Mesenchymal stem cell (in vitro differentiated cells and primary cell): ENCODE measurements around the gene CCL22.

Experiments
- DNase-seq: peaks from one replicate; pipeline ENCODE4 v3.0.0-alpha.2; 2013
- H2AFZ ChIP-seq: one replicate; pipeline ENCODE4 v1.6.1; 2013; ENCODE audit warnings: low read depth, mild to moderate bottlenecking, control low read depth, inconsistent platforms, low read length, moderate library complexity
- H2AK5ac ChIP-seq: 2 replicates; pipeline ENCODE4 v1.6.1; 2013; ENCODE audit warnings: low read length, moderate library complexity, mild to moderate bottlenecking, inconsistent platforms; ENCODE audit not compliant: severe bottlenecking
- H2BK120ac ChIP-seq: one replicate; pipeline ENCODE4 v1.6.1; 2013; ENCODE audit warnings: low read depth, mild to moderate bottlenecking, inconsistent platforms, low read length, moderate library complexity
- H2BK12ac ChIP-seq, 2 experiments: one replicate each; pipeline ENCODE4 v1.6.1; 2013; ENCODE audit warnings: inconsistent platforms in 2 of 2, low read length in 2 of 2, mild to moderate bottlenecking in 2 of 2, moderate library complexity in 2 of 2, control low read depth in 1 of 2
- H2BK15ac ChIP-seq: one replicate; pipeline ENCODE4 v1.6.1; 2013; ENCODE audit warnings: mild to moderate bottlenecking, low read depth, inconsistent platforms; ENCODE audit not compliant: poor library complexity, severe bottlenecking
- H2BK5ac ChIP-seq: 2 replicates; pipeline ENCODE4 v1.6.1; 2013; ENCODE audit warnings: low read depth, mild to moderate bottlenecking, low read length, control low read depth, inconsistent platforms; ENCODE audit not compliant: poor library complexity, severe bottlenecking
- H3K14ac ChIP-seq, 2 experiments: one replicate each; pipeline ENCODE4 v1.6.1; 2013; ENCODE audit warnings: inconsistent platforms in 2 of 2, low read length in 2 of 2, control low read depth in 1 of 2, mild to moderate bottlenecking in 1 of 2, moderate library complexity in 1 of 2
- H3K18ac ChIP-seq, 2 experiments: one replicate each; pipeline ENCODE4 v1.6.1; 2013; ENCODE audit warnings: inconsistent platforms in 2 of 2, low read length in 2 of 2, control low read depth in 1 of 2, low read depth in 1 of 2, mild to moderate bottlenecking in 1 of 2
- H3K23ac ChIP-seq, 2 experiments: one replicate each; pipeline ENCODE4 v1.6.1; 2013; ENCODE audit warnings: inconsistent platforms in 2 of 2, low read length in 2 of 2, mild to moderate bottlenecking in 2 of 2, moderate library complexity in 2 of 2, control low read depth in 1 of 2
- H3K27ac ChIP-seq: 2 replicates; pipeline ENCODE4 v1.5.1; 2013; ENCODE audit warnings: mild to moderate bottlenecking, moderate library complexity, low read length, control low read depth, inconsistent platforms; ENCODE audit not compliant: poor library complexity, severe bottlenecking
- H3K27me3 ChIP-seq, 2 experiments: 2 replicates each; pipeline versions ENCODE4 v1.6.1 to v1.7.0; 2013; ENCODE audit warnings: low read length in 2 of 2, mild to moderate bottlenecking in 2 of 2, moderate library complexity in 2 of 2, control low read depth in 1 of 2, inconsistent platforms in 1 of 2; ENCODE audit not compliant: control insufficient read depth in 1 of 2, insufficient read depth in 1 of 2
- H3K36me3 ChIP-seq, 2 experiments: 2 replicates each; pipeline versions ENCODE4 v1.6.1 to v1.7.0; 2013; ENCODE audit warnings: low read length in 2 of 2, control low read depth in 1 of 2, inconsistent platforms in 1 of 2, low read depth in 1 of 2, mild to moderate bottlenecking in 1 of 2; ENCODE audit not compliant: insufficient read depth in 2 of 2, control insufficient read depth in 1 of 2
- H3K4ac ChIP-seq, 2 experiments: one replicate each; pipeline ENCODE4 v1.6.1; 2013; ENCODE audit warnings: inconsistent platforms in 2 of 2, low read length in 2 of 2, mild to moderate bottlenecking in 2 of 2, moderate library complexity in 2 of 2, control low read depth in 1 of 2, low read depth in 1 of 2
- H3K4me1 ChIP-seq: 2 replicates; pipeline ENCODE4 v1.6.1; 2013; ENCODE audit warnings: low read depth, low read length, control low read depth; ENCODE audit not compliant: control insufficient read depth, insufficient read depth
- H3K4me2 ChIP-seq: 2 replicates; pipeline ENCODE4 v1.6.1; 2013; ENCODE audit warnings: low read length, mild to moderate bottlenecking, inconsistent platforms; ENCODE audit not compliant: poor library complexity, severe bottlenecking
- H3K4me3 ChIP-seq, 2 experiments: 2 replicates each; pipeline versions ENCODE4 v1.5.1 to v1.7.0; 2013; ENCODE audit warnings: low read length in 2 of 2, mild to moderate bottlenecking in 2 of 2, control low read depth in 1 of 2, low read depth in 1 of 2; ENCODE audit not compliant: insufficient read depth in 1 of 2
- H3K79me1 ChIP-seq: replicated peaks from 2 replicates; pipeline ENCODE4 v1.6.1; 2013; ENCODE audit warnings: mild to moderate bottlenecking, control low read depth, low read length, inconsistent platforms; ENCODE audit not compliant: poor library complexity, severe bottlenecking
- H3K9ac ChIP-seq: 2 replicates; pipeline ENCODE4 v1.7.0; 2013; ENCODE audit warnings: mild to moderate bottlenecking, low read length, moderate library complexity
- H3K9me3 ChIP-seq: 2 replicates; pipeline ENCODE4 v1.7.0; 2013; ENCODE audit warnings: mild to moderate bottlenecking, low read length; ENCODE audit not compliant: control insufficient read depth
- H4K8ac ChIP-seq: one replicate; pipeline ENCODE4 v1.6.1; 2013; ENCODE audit warnings: inconsistent platforms, mild to moderate bottlenecking, low read length, moderate library complexity
- H4K91ac ChIP-seq: one replicate; pipeline ENCODE4 v1.6.1; 2013; ENCODE audit warnings: mild to moderate bottlenecking, low read length, inconsistent platforms
- WGBS: methylation state at CpG from one replicate; pipeline ENCODE4 v1.1.7; 2013; ENCODE audit warnings: mixed read lengths; 5-methylcytosine and 5-hydroxymethylcytosine counted together

The CCL22 gene

GRCh38 chr16:57324749-57325148 is 33.8 kb upstream of the CCL22 start:
- Histone ChIP-seq H2AFZ (no peak overlapping the region), H3K27me3 (no peaks in the 10 kb centered on the region), H3K23ac (no peak overlapping the region), H2BK5ac (no peak overlapping the region), H2BK120ac (no peak overlapping the region), H2BK15ac (no peak overlapping the region), H3K18ac (no peak overlapping the region), H3K9ac (no peak overlapping the region), H3K36me3 (no peaks in the 10 kb centered on the region), H3K4me2 (no peak overlapping the region), H3K4me3 (no peak overlapping the region), H3K4ac (no peak overlapping the region), H3K27ac (no peak overlapping the region), H2AK5ac (no peak overlapping the region), H2BK12ac (no peak overlapping the region), H3K4me1 (no peaks in the 10 kb centered on the region), H3K79me1 (no peaks in the 10 kb centered on the region), H4K8ac (no peak overlapping the region), H3K9me3 (no peaks in the 10 kb centered on the region), H4K91ac (no peak overlapping the region), H3K14ac (no peak overlapping the region)
- DNase-seq: peak; percentile 22
- WGBS: 72% methylated on average over 2 of the region's 2 CpGs

DNA sequence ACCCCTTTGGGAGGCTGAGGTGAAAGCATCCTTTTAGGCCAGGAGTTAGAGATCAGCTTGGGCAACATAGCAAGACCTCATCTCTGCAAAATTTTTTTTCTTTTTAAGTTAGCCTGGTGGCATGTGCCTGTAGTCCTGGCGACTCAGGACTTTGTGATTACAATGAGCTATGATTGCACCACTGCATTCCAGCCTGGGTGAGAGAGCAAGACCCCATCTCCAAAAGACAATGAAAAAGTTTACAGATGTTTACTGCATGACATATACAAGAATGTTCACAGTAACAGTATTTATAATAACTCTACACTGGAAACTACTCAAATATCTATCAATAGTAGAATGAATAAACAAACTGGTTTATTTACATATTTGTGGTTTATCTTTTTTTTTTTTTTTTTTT is 33.1 kb upstream of the CCL22 start:
- Histone ChIP-seq H4K8ac (no peak overlapping the region), H3K27me3 (no peaks in the 10 kb centered on the region), H2BK5ac (no peak overlapping the region), H2BK15ac (no peak overlapping the region), H3K4ac (no peak overlapping the region), H3K18ac (no peak overlapping the region), H3K9me3 (no peaks in the 10 kb centered on the region), H4K91ac (no peak overlapping the region), H3K4me1 (no peaks in the 10 kb centered on the region), H3K9ac (no peak overlapping the region), H3K79me1 (no peaks in the 10 kb centered on the region), H3K4me2 (no peak overlapping the region), H3K36me3 (no peaks in the 10 kb centered on the region), H3K14ac (no peak overlapping the region), H2AK5ac (no peak overlapping the region), H3K4me3 (no peak overlapping the region), H2BK12ac (no peak overlapping the region), H2AFZ (no peak overlapping the region), H3K27ac (no peak overlapping the region), H3K23ac (no peak overlapping the region), H2BK120ac (no peak overlapping the region)
- no CpG with 5 or more reads among the region's 1 CpG for WGBS
- DNase-seq: peak; percentile 54

- Histone ChIP-seq H4K91ac (no peak overlapping the region), H3K4ac (no peak overlapping the region), H3K4me1 (no peaks in the 10 kb centered on the region), H4K8ac (no peak overlapping the region), H3K79me1 (no peaks in the 10 kb centered on the region), H2BK15ac (no peak overlapping the region), H2BK12ac (no peak overlapping the region), H2BK5ac (no peak overlapping the region), H3K9ac (no peak overlapping the region), H2AFZ (no peak overlapping the region), H2AK5ac (no peak overlapping the region), H2BK120ac (no peak overlapping the region), H3K23ac (no peak overlapping the region), H3K36me3 (no peaks in the 10 kb centered on the region), H3K4me2 (no peak overlapping the region), H3K9me3 (peaks cover 14% of the 10 kb centered on the region), H3K18ac (no peak overlapping the region), H3K27me3 (peaks cover 0 to 4% of the 10 kb centered on the region in 2 experiments), H3K14ac (no peak overlapping the region), H3K4me3 (no peak overlapping the region), H3K27ac (no peak overlapping the region)
- 88% methylated on average over 8 of the region's 8 CpGs for WGBS
- DNase-seq: no peak
Measured at GRCh38 chr16:57329718-57330327, 28.8 kb upstream of the CCL22 start.

- H2BK5ac ChIP-seq: no peak overlapping the region
- DNase-seq: no peak
- no peak overlapping the region for H2AK5ac ChIP-seq
- no peak overlapping the region for H3K9ac ChIP-seq
- no peak overlapping the region for H2BK120ac ChIP-seq
- no peak overlapping the region for H2BK12ac ChIP-seq
- 89% methylated on average over 3 of the region's 3 CpGs for WGBS
- no peak overlapping the region for H3K4ac ChIP-seq
- H3K9me3 ChIP-seq: peaks cover 21% of the 10 kb centered on the region
- H3K36me3 ChIP-seq: no peaks in the 10 kb centered on the region
- no peak overlapping the region for H4K91ac ChIP-seq
- H3K14ac ChIP-seq: no peak overlapping the region
- no peak overlapping the region for H3K4me2 ChIP-seq
- H3K27ac ChIP-seq: no peak overlapping the region
- no peak overlapping the region for H2AFZ ChIP-seq
- peaks cover 0 to 4% of the 10 kb centered on the region in 2 experiments for H3K27me3 ChIP-seq
- no peaks in the 10 kb centered on the region for H3K79me1 ChIP-seq
- no peak overlapping the region for H3K18ac ChIP-seq
- H2BK15ac ChIP-seq: no peak overlapping the region
- no peak overlapping the region for H4K8ac ChIP-seq
- no peak overlapping the region for H3K4me3 ChIP-seq
- H3K23ac ChIP-seq: no peak overlapping the region
- H3K4me1 ChIP-seq: no peaks in the 10 kb centered on the region
Measured at GRCh38 chr16:57331355-57331754, 27.2 kb upstream of the CCL22 start.
